Measurements from ENCODE around the gene SEPHS2. TPM values are rescaled to one million over a fixed set of nuclear protein-coding genes. Genes with fewer than 3 reads are reported as not detected.

Gene SEPHS2
- total RNA-seq, 1 experiment from 2014 or later = 22.9 TPM

Other genes starting within 250 kb of the SEPHS2 start
- gene SULT1A3, start 246.6 kb downstream of the SEPHS2 start, total RNA-seq (2014; rRNA removed; shearing (Covaris generic)) = 2.2 and 4.3 TPM in 2 replicates
- gene NPIPB13, start 197.4 kb downstream of the SEPHS2 start, total RNA-seq (2014; rRNA removed; shearing (Covaris generic)) = 2.3 and 3.9 TPM in 2 replicates
- gene CD2BP2, start 90.6 kb downstream of the SEPHS2 start, total RNA-seq (2014; rRNA removed; shearing (Covaris generic)) = 52.2 and 52.3 TPM in 2 replicates
- gene TBC1D10B, start 75.4 kb downstream of the SEPHS2 start, total RNA-seq (2014; rRNA removed; shearing (Covaris generic)) = 33.7 and 36.0 TPM in 2 replicates
- gene MYL11, start 71.1 kb downstream of the SEPHS2 start, total RNA-seq (2014; rRNA removed; shearing (Covaris generic)) = 10.8 and 13.1 TPM in 2 replicates
- 0.23 and 0.45 TPM in 2 replicates for gene SEPTIN1, start 63.3 kb downstream of the SEPHS2 start, total RNA-seq (2014; rRNA removed; shearing (Covaris generic))
- gene ZNF48, start 50.5 kb downstream of the SEPHS2 start, total RNA-seq (2014; rRNA removed; shearing (Covaris generic)) = 9.3 and 10.1 TPM in 2 replicates
- gene ZNF771, start 38.3 kb downstream of the SEPHS2 start, total RNA-seq (2014; rRNA removed; shearing (Covaris generic)) = 10.4 and 14.0 TPM in 2 replicates
- 80.0 and 88.5 TPM in 2 replicates for gene DCTPP1, start 15.8 kb downstream of the SEPHS2 start, total RNA-seq (2014; rRNA removed; shearing (Covaris generic))
- not detected in 2 replicates for gene ITGAL, start 26.9 kb upstream of the SEPHS2 start, total RNA-seq (2014; rRNA removed; shearing (Covaris generic))
- gene ZNF768, start 80.7 kb upstream of the SEPHS2 start, total RNA-seq (2014; rRNA removed; shearing (Covaris generic)) = 59.7 and 62.5 TPM in 2 replicates
- 11.2 and 12.0 TPM in 2 replicates for gene ZNF747, start 89.0 kb upstream of the SEPHS2 start, total RNA-seq (2014; rRNA removed; shearing (Covaris generic))
- gene ZNF764, start 112.5 kb upstream of the SEPHS2 start, total RNA-seq (2014; rRNA removed; shearing (Covaris generic)) = 10.7 and 11.3 TPM in 2 replicates
- gene ZNF688, start 125.8 kb upstream of the SEPHS2 start, total RNA-seq (2014; rRNA removed; shearing (Covaris generic)) = 4.2 and 4.3 TPM in 2 replicates
- 13.1 and 18.2 TPM in 2 replicates for gene ZNF785, start 139.8 kb upstream of the SEPHS2 start, total RNA-seq (2014; rRNA removed; shearing (Covaris generic))
- 15.6 and 16.4 TPM in 2 replicates for gene ZNF689, start 164.5 kb upstream of the SEPHS2 start, total RNA-seq (2014; rRNA removed; shearing (Covaris generic))
- 10.5 and 12.7 TPM in 2 replicates for gene PRR14, start 205.1 kb upstream of the SEPHS2 start, total RNA-seq (2014; rRNA removed; shearing (Covaris generic))
- 17.6 and 21.1 TPM in 2 replicates for gene FBRS, start 212.6 kb upstream of the SEPHS2 start, total RNA-seq (2014; rRNA removed; shearing (Covaris generic))

All from SJCRH30 (cell line).